B cell (primary cell): ENCODE data around the gene ISM1. TPM values are rescaled to one million over a fixed set of nuclear protein-coding genes. Genes with fewer than 3 reads are reported as not detected.

ENCODE experiments used
- ATAC-seq: fragments of 200-7000 bp; cut with Tn5 transposase; one replicate; pipeline ENCODE4 v1.10.0; 2021; ENCODE audit warnings: low read depth, mild to moderate bottlenecking, moderate number of reproducible peaks, moderate library complexity
- CTCF ChIA-PET: fragments of 350-600 bp; sonication (Branson Sonifier 250); formaldehyde crosslinking; loops from one replicate; lab custom pipeline; 2021; ENCODE audit warnings: antibody characterized with exemption, inconsistent platforms; lab: Charles Lee
- POLR2A ChIA-PET: fragments of 350-600 bp; sonication (Branson Sonifier 250); formaldehyde crosslinking; loops from one replicate; lab custom pipeline; 2021; ENCODE audit warnings: antibody characterized with exemption; lab: Charles Lee
- DNase-seq: peaks from one replicate; pipeline ENCODE4 v3.0.0; 2013
- H2AFZ ChIP-seq: 2 replicates; pipeline ENCODE4 v1.6.1; 2012; ENCODE audit warnings: mild to moderate bottlenecking, low read depth, low read length; ENCODE audit not compliant: insufficient read depth, poor library complexity, severe bottlenecking
- H3K27ac ChIP-seq, 2 donors: 1 replicate in 1 of 2; 2 replicates in 1 of 2; pipeline ENCODE4 v1.5.1; 2012 to 2013; ENCODE audit warnings: low read length in 2 of 2, mild to moderate bottlenecking in 2 of 2, moderate library complexity in 1 of 2
- H3K27me3 ChIP-seq, 4 experiments: fragments of 200-600 bp in 1 of 4; sonication (generic) in 1 of 4; replicated peaks in 1 of 4; 1 replicate in 2 of 4; 2 replicates in 2 of 4; pipeline versions ENCODE4 v1.6.1 to v1.7.0; 2013 to 2016; ENCODE audit warnings: low read length in 3 of 4, mild to moderate bottlenecking in 2 of 4, mixed read lengths in 1 of 4, moderate library complexity in 1 of 4; ENCODE audit not compliant: insufficient read depth in 4 of 4, control insufficient read depth in 3 of 4; ENCODE audit errors: control extremely low read depth in 1 of 4
- H3K36me3 ChIP-seq, 2 experiments: replicated peaks in 1 of 2; 1 replicate in 1 of 2; 2 replicates in 1 of 2; pipeline versions ENCODE4 v1.6.1 to v1.7.1; 2013; ENCODE audit warnings: low read length in 1 of 2; ENCODE audit not compliant: insufficient read depth in 2 of 2, control insufficient read depth in 1 of 2; ENCODE audit errors: control extremely low read depth in 1 of 2, extremely low read depth in 1 of 2
- H3K4me1 ChIP-seq, 2 donors: fragments of 200-600 bp in 1 of 2; sonication (generic) in 1 of 2; 1 replicate in 1 of 2; 2 replicates in 1 of 2; pipeline versions ENCODE4 v1.5.1 to v1.6.1; 2013 to 2017; ENCODE audit warnings: low read length in 2 of 2; ENCODE audit not compliant: control insufficient read depth in 2 of 2, insufficient read depth in 2 of 2
- H3K4me2 ChIP-seq: replicated peaks from 2 replicates; pipeline ENCODE3; 2012; ENCODE audit warnings: mild to moderate bottlenecking, low read depth, low read length; ENCODE audit not compliant: poor library complexity, severe bottlenecking
- H3K4me3 ChIP-seq, 5 experiments: fragments of 200-600 bp in 1 of 5; sonication (generic) in 1 of 5; 1 replicate in 3 of 5; 2 replicates in 2 of 5; pipeline versions ENCODE4 v1.5.1 to v1.7.0; 2011 to 2016; ENCODE audit warnings: low read length in 4 of 5, mild to moderate bottlenecking in 4 of 5, low read depth in 2 of 5, control low read depth in 1 of 5, moderate library complexity in 1 of 5; ENCODE audit not compliant: insufficient read depth in 1 of 5; ENCODE audit errors: control extremely low read depth in 1 of 5, extremely low read depth in 1 of 5
- H3K79me2 ChIP-seq: fragments of 200-600 bp; sonication (generic); one replicate; pipeline ENCODE4 v1.6.0; 2016; ENCODE audit warnings: low read length; ENCODE audit not compliant: control insufficient read depth, insufficient read depth
- H3K9ac ChIP-seq: fragments of 200-600 bp; sonication (generic); 2 replicates; pipeline ENCODE4 v1.6.1; 2017; ENCODE audit warnings: mild to moderate bottlenecking, low read length, moderate library complexity
- H3K9me3 ChIP-seq, 3 donors: one replicate each; pipeline versions ENCODE4 v1.6.1 to v1.7.1; 2013; ENCODE audit warnings: low read length in 2 of 3; ENCODE audit not compliant: control insufficient read depth in 2 of 3, insufficient read depth in 1 of 3; ENCODE audit errors: control extremely low read depth in 1 of 3
- H4K20me1 ChIP-seq: 2 replicates; pipeline ENCODE4 v1.6.0; 2012; ENCODE audit warnings: mild to moderate bottlenecking, low read length; ENCODE audit not compliant: insufficient read depth, control insufficient read depth, poor library complexity, severe bottlenecking
- H3K27ac Mint-ChIP-seq: one replicate; pipeline ENCODE4 v1.8.0; 2021; ENCODE audit warnings: mixed read lengths
- H3K27me3 Mint-ChIP-seq: one replicate; pipeline ENCODE4 v1.8.0; 2021; ENCODE audit warnings: mixed read lengths
- H3K4me1 Mint-ChIP-seq: one replicate; pipeline ENCODE4 v1.8.0; 2021; ENCODE audit warnings: mixed read lengths
- H3K4me3 Mint-ChIP-seq: one replicate; pipeline ENCODE4 v1.8.0; 2021; ENCODE audit warnings: mixed read lengths
- H3K9me3 Mint-ChIP-seq: one replicate; pipeline ENCODE4 v1.8.0; 2022; ENCODE audit warnings: mixed read lengths; ENCODE audit not compliant: insufficient read depth
- EZH2 ChIP-seq: IDR thresholded peaks from 2 replicates; pipeline ENCODE4 v1.6.1; 2012; ENCODE audit warnings: borderline replicate concordance, low read depth, mild to moderate bottlenecking, moderate library complexity, low read length; ENCODE audit not compliant: insufficient read depth, poor library complexity, severe bottlenecking
- WGBS: methylation state at CpG from one replicate; pipeline ENCODE4 v1.1.5; 2013; ENCODE audit warnings: missing lambda C conversion rate; ENCODE audit not compliant: insufficient coverage; 5-methylcytosine and 5-hydroxymethylcytosine counted together
- intact Hi-C: fragments of 100-400 bp; cut with micrococcal nuclease; formaldehyde crosslinking; loops from one replicate; pipeline ENCODE4 v1.10.0; 2022
- polyA plus RNA-seq: library from polyadenylated mRNA; depleted of rRNA; stranded (reverse); fragments of >200 nt; gene quantifications from 2 replicates; pipeline ENCODE4 v1.2.3, GENCODE V29; 2012
- total RNA-seq, 2 donors: library from RNA; stranded (reverse); fragments of 120-200 nt in 1 of 2; gene quantifications; 1 replicate in 1 of 2; 2 replicates in 1 of 2; pipeline versions ENCODE4 v1.2.3 to v1.2.4, GENCODE V29; 2013 to 2022
- TF ChIP-seq, protein P1 (sequence below): fragments of 200-600 bp; IDR thresholded peaks from one replicate; pipeline ENCODE4 v1.8.0; 2022; ENCODE audit warnings: antibody characterized with exemption, mild to moderate bottlenecking

The ISM1 gene
- total and polyA plus RNA-seq, 2 donors (not counting 1 experiment from before 2014, with no cell fraction given) = not detected

DNA sequence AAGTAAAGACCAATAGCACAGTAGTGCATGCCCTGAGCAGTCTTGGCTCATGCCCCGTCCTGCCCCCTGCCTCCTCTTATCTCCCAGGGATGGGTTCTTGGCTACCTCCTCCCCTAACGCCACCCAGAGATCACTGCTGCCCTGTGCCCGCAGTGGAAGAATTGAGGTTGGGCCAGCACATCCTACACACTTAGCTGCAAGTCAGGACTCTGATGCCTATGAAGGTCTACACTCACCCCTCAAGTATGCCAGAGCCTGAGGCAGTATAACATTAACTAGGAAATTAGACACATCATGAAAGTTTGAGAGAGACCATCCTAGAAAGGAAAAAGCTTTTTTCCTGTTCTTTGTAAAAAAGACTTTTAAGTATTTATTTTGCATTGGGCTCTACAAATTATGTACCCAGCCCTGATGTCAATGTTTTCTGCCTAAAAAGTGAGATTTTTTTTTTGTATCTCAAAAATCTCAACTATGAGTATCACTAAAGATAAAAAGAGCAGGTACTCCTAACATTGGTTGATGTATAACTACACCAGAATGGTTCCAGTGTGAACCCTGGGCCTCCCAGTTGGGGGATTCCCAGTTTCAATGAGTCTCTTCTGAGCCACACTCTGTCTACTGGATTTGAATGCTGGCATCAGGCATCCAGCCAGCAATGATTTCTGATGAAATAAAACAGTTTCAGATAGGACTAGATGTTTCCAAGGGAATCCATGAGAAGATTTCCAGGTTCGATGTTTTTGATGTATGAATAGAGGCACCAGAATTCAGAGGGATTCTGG lies 115.4 kb downstream of the ISM1 start:
- Histone ChIP-seq H3K4me3 (no peak overlapping the region), H3K9me3 (no peaks in the 10 kb centered on the region), H3K36me3 (no peaks in the 10 kb centered on the region), H3K27ac (no peak overlapping the region), H3K4me2 (no peak overlapping the region), H3K9ac (no peak overlapping the region), H3K4me1 (no peaks in the 10 kb centered on the region), H4K20me1 (no peaks in the 10 kb centered on the region), H3K79me2 (no peaks in the 10 kb centered on the region), H3K27me3 (peaks cover 0 to 3% (median 0%) of the 10 kb centered on the region in 4 experiments), H2AFZ (no peak overlapping the region)
- Mint-ChIP-seq H3K4me1 (no peaks in the 10 kb centered on the region), H3K9me3 (no peaks in the 10 kb centered on the region), H3K27me3 (peaks cover 4% of the 10 kb centered on the region), H3K27ac (no peak overlapping the region), H3K4me3 (no peak overlapping the region)
- no peak for ATAC-seq
- 94% methylated on average over 2 of the region's 4 CpGs for WGBS
- ChIA-PET CTCF (no interaction called here), POLR2A (no interaction called here)
- TF ChIP-seq EZH2 = no peak
- TF ChIP-seq, protein P1, sequence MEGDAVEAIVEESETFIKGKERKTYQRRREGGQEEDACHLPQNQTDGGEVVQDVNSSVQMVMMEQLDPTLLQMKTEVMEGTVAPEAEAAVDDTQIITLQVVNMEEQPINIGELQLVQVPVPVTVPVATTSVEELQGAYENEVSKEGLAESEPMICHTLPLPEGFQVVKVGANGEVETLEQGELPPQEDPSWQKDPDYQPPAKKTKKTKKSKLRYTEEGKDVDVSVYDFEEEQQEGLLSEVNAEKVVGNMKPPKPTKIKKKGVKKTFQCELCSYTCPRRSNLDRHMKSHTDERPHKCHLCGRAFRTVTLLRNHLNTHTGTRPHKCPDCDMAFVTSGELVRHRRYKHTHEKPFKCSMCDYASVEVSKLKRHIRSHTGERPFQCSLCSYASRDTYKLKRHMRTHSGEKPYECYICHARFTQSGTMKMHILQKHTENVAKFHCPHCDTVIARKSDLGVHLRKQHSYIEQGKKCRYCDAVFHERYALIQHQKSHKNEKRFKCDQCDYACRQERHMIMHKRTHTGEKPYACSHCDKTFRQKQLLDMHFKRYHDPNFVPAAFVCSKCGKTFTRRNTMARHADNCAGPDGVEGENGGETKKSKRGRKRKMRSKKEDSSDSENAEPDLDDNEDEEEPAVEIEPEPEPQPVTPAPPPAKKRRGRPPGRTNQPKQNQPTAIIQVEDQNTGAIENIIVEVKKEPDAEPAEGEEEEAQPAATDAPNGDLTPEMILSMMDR = no peak
- intact Hi-C loops = no loop called here
- DNase-seq = no peak

DNA sequence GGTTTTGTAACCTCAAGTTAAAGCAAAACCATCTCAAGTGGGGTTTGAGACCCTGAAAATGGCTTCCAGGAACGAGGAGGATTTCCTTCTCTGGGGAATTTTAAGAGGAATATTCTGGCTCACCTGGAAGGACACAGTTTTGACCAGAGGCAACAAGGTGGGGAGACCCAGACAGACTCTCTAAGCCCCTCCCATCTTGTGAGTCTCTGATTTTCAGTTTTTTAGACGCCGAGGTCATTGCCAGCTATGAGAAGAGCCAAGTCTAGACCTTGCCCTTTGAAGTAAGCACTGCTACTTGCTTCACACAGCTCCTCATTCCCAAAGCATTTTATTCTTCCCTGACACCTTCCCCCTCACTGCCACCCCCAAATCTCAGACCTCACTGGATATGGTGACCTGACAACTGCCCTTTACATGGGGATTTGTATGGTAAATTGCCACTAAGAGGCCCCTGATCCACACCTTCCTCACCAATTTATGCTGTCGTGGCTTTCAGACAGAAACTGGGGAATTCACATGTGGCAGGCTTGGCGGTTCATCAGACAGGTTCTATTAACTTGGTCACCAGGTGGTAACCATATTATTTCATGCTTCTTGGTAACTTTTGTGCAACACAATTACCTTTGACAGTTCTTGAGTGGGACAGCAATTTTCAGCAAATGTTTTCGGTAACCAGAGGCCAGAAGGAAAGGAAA lies 116.2 kb downstream of the ISM1 start:
- CTCF ChIA-PET = no interaction called here
- POLR2A ChIA-PET = no interaction called here
- Histone ChIP-seq H3K9ac (no peak overlapping the region), H3K27ac (no peak overlapping the region), H3K4me3 (no peak overlapping the region), H2AFZ (no peak overlapping the region), H3K36me3 (no peaks in the 10 kb centered on the region), H3K79me2 (no peaks in the 10 kb centered on the region), H3K4me2 (no peak overlapping the region), H3K9me3 (no peaks in the 10 kb centered on the region), H3K27me3 (peaks cover 0 to 3% (median 0%) of the 10 kb centered on the region in 4 experiments), H3K4me1 (no peaks in the 10 kb centered on the region), H4K20me1 (no peaks in the 10 kb centered on the region)
- 77% methylated on average over 5 of the region's 6 CpGs for WGBS
- no peaks in the 10 kb centered on the region for H3K9me3 Mint-ChIP-seq
- ATAC-seq (no peak), DNase-seq (no peak)
- no peaks in the 10 kb centered on the region for H3K4me1 Mint-ChIP-seq
- H3K4me3 Mint-ChIP-seq = no peak overlapping the region
- no peak overlapping the region for H3K27ac Mint-ChIP-seq
- intact Hi-C loops = no loop called here
- TF ChIP-seq, protein P1 = no peak
- TF ChIP-seq EZH2 = no peak
- peaks cover 4% of the 10 kb centered on the region for H3K27me3 Mint-ChIP-seq
